RWPE2 (cell line): ENCODE results near the gene SREBF2.

Source experiments
- ATAC-seq: fragments of 200-7000 bp; cut with Tn5 transposase; 3 replicates; pipeline ENCODE4 v1.9.1; 2021; ENCODE audit warnings: low read depth
- DNase-seq: peaks from one replicate; pipeline ENCODE4 v3.0.0-alpha.2; 2020; ENCODE audit warnings: low spot score
- H3K27ac ChIP-seq: fragments of 450-650 bp; 2 replicates; pipeline ENCODE4 v1.5.1; 2017; ENCODE audit warnings: mild to moderate bottlenecking; ENCODE audit not compliant: poor library complexity, severe bottlenecking
- H3K27me3 ChIP-seq: fragments of 250-450 bp; sonication (Bioruptor Pico); 2 replicates; pipeline ENCODE4 v1.5.1; 2021; ENCODE audit warnings: mild to moderate bottlenecking, moderate library complexity; ENCODE audit not compliant: insufficient read depth, poor library complexity, severe bottlenecking
- H3K36me3 ChIP-seq: fragments of 250-450 bp; sonication (Bioruptor Pico); 2 replicates; pipeline ENCODE4 v1.5.1; 2020; ENCODE audit warnings: low read depth, mild to moderate bottlenecking, moderate library complexity
- H3K4me1 ChIP-seq: fragments of 250-450 bp; sonication (Bioruptor Pico); 2 replicates; pipeline ENCODE4 v1.5.1; 2021; ENCODE audit warnings: mild to moderate bottlenecking, moderate library complexity; ENCODE audit not compliant: insufficient read depth, poor library complexity, severe bottlenecking
- H3K4me3 ChIP-seq: fragments of 250-450 bp; sonication (Bioruptor Pico); 2 replicates; pipeline ENCODE4 v1.5.1; 2021; ENCODE audit warnings: mild to moderate bottlenecking, moderate library complexity; ENCODE audit not compliant: severe bottlenecking
- H3K9me3 ChIP-seq: fragments of 250-450 bp; sonication (Bioruptor Pico); 2 replicates; pipeline ENCODE4 v1.5.1; 2021; ENCODE audit warnings: mild to moderate bottlenecking, moderate library complexity; ENCODE audit not compliant: severe bottlenecking
- CTCF ChIP-seq: fragments of 450-650 bp; IDR thresholded peaks from one replicate; pipeline ENCODE4 v1.5.1; 2017; ENCODE audit warnings: mild to moderate bottlenecking, moderate library complexity; ENCODE audit not compliant: poor library complexity, severe bottlenecking

The SREBF2 gene

DNA sequence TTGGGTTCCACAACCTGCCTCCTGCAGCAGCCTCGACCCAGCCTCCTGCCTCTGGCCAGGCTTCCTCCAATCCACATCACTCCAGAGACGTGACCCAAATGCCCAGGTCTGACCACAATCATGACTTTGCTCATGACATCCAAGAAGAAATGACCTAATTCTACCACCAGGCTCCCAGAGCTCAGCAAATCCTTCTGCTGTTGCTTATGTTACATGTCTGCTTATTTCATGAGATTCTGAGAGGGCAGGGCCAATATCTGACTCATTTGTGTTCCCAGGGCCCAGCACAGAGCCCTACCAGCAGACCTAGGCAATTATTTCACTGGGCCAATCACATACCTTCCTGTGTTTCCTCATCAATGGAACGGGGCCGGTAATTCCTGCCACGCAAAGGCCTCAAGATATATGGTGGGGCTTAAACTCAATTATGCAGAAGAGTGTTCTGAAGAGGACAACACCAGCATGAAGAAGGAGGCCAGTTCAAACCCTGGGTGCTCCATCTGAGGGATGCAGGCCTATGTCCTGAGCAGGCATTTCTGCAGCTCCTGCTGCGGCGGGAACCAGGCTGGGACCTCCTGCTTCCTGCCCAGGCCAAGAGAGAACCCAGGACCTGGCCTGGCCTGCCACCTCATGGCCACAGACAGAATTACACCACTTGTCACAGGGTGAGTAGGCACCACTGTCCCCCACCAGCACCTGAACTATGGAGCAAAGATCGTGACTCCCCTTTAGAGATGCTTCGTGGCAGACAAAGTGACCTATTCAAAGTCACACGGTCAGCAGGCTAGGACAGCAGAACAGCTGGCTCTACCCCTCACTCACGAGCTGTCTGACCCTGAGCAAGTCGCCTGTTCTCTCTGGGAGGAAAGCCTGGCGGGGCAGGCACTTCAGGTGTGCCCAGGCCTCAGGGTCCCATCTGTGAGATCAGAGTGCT, 108.2 kb downstream of the SREBF2 start:
- Histone ChIP-seq H3K27me3 (no peaks in the 10 kb centered on the region), H3K4me3 (no peak overlapping the region), H3K27ac (peak overlapping the region; percentile 49), H3K36me3 (peaks cover 73% of the 10 kb centered on the region), H3K9me3 (no peaks in the 10 kb centered on the region), H3K4me1 (peaks cover 12% of the 10 kb centered on the region)
- TF ChIP-seq CTCF, result peak; percentile 91
- DNase-seq (no peak), ATAC-seq (peak; percentile 88)

GRCh38 chr22:41943661-41944209, 110.8 kb downstream of the SREBF2 start:
- H3K4me1 ChIP-seq, result peaks cover 12% of the 10 kb centered on the region
- no peak for ATAC-seq
- no peak for TF ChIP-seq CTCF
- no peak for DNase-seq
- H3K27me3 ChIP-seq, result no peaks in the 10 kb centered on the region
- H3K36me3 ChIP-seq, result peaks cover 63% of the 10 kb centered on the region
- H3K9me3 ChIP-seq, result no peaks in the 10 kb centered on the region
- H3K27ac ChIP-seq, result peak overlapping the region; percentile 17
- H3K4me3 ChIP-seq, result no peak overlapping the region

DNA sequence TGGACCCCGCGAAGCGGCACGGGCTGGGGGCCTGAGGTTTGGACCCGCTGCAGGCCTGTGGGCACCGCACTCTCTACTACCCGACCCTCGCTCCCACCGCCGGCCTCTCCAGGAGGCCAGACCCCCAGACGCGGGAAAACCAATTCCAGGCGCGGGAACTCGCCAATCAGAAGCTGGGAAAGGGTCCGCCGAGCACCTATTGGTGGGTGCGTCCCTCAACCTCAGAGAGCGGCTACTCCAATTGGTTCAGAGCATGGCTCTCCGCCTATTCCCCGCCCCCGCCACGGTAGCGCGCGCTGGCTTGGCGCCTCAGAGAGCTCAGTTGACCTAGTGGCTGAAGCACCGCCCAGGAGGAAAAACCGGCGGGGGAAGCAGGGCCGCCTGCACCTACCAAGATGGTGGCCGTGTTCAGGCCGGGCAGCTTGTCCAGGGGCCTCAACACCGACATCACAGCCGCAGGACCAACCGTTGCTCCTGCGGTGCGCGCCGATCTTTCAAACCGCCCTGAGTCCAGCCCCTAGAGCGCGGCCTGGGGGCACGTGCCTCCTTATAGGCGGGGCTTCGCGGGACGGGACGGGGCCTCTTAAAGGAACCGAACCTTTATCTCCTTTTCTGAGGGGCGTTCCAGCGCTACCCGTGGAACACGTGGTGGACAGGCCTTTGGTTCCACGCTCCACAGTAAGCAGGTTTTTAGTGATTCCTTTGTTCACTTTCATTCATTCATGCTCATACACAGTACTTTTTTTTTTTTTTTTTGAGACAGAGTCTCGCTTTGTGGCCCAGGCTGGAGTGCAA, 113.9 kb downstream of the SREBF2 start, which contains the start of gene CENPM:
TSS of gene CENPM (minus strand) at position 524 of the 795 bp plus-strand sequence. CDS start at position 448, 76 bp downstream.
- TF ChIP-seq CTCF, result no peak
- Histone ChIP-seq H3K36me3 (peaks cover 36% of the 10 kb centered on the region), H3K27ac (peak within 1 kb of the TSS; percentile 45), H3K27me3 (no peaks in the 10 kb centered on the region), H3K9me3 (no peaks in the 10 kb centered on the region), H3K4me3 (peak within 1 kb of the TSS; percentile 49), H3K4me1 (peaks cover 4% of the 10 kb centered on the region)
- peak; percentile 96 for ATAC-seq
- peak; percentile 96 for DNase-seq

DNA sequence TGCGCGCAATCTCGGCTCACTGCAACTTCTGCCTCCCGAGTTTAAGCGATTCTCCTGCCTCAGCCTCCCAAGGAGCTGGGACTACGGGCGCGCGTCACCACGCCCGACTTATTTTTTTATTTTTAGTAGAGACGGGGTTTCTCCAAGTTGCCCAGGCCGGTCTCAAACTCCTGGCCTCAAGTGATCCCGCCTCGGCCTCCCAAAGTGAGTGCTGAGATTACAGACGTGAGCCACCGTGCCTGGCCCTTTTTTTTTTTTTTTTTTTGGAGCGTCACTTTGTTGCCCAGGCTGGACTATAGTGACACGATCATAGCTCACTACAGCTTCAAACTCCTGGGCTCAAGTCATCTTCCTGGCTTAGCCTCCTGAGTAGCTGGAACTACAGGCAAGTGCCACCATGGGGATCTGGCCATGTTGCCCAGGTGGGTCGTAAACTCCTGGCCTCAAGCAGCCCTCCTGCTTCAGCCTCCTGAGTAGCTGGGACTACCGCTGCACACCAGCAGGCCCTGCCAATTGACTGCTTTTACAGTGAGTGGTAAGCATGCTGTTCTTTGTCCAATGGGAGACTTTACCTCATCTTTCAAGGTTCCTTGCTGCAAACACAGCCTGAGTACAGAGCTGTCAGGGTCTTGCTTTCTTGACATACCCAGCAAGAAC, 114.6 kb downstream of the SREBF2 start:
- peaks cover 30% of the 10 kb centered on the region for H3K36me3 ChIP-seq
- peak overlapping the region; percentile 49 for H3K4me3 ChIP-seq
- ATAC-seq (no peak), DNase-seq (no peak)
- no peaks in the 10 kb centered on the region for H3K27me3 ChIP-seq
- no peak for TF ChIP-seq CTCF
- H3K4me1 ChIP-seq, result peaks cover 4% of the 10 kb centered on the region
- peak overlapping the region; percentile 45 for H3K27ac ChIP-seq
- no peaks in the 10 kb centered on the region for H3K9me3 ChIP-seq
